Astrocyte of the spinal cord (primary cell): Measurements from ENCODE around the gene AUTS2.

ENCODE experiments used
- DNase-seq: peaks from one replicate; pipeline ENCODE4 v3.0.0; 2011; ENCODE audit warnings: low read depth, low spot score
- H3K4me3 ChIP-seq: 2 replicates; pipeline ENCODE4 v1.5.1; 2011; ENCODE audit warnings: low read depth, mild to moderate bottlenecking, low read length, moderate library complexity
- CTCF ChIP-seq: IDR thresholded peaks from 2 replicates; pipeline ENCODE4 v1.5.1; 2012; ENCODE audit warnings: low read depth, mild to moderate bottlenecking, low read length, inconsistent platforms
- in situ Hi-C: cut with HindIII; loops from 2 replicates; pipeline ENCODE4 v1.10.0; 2017; ENCODE audit warnings: low sequenced_read_pairs

The AUTS2 gene

GRCh38 chr7:70679661-70680060 is 1081.4 kb downstream of the AUTS2 start:
- no peak for DNase-seq

GRCh38 chr7:70680306-70680705 is 1082.0 kb downstream of the AUTS2 start:
- H3K4me3 ChIP-seq, result no peak overlapping the region
- no peak for DNase-seq
- in situ Hi-C loops, result no loop called here
- no peak for TF ChIP-seq CTCF

More at GRCh38 chr7:70679661-70680060, 1081.4 kb downstream of the AUTS2 start:
- no peak overlapping the region for H3K4me3 ChIP-seq
- TF ChIP-seq CTCF, result no peak
- in situ Hi-C loops, result no loop called here

GRCh38 chr7:70680743-70681468 is 1082.6 kb downstream of the AUTS2 start:
- no peak for DNase-seq
- no peak for TF ChIP-seq CTCF
- H3K4me3 ChIP-seq, result no peak overlapping the region
- in situ Hi-C loops, result no loop called here

DNA sequence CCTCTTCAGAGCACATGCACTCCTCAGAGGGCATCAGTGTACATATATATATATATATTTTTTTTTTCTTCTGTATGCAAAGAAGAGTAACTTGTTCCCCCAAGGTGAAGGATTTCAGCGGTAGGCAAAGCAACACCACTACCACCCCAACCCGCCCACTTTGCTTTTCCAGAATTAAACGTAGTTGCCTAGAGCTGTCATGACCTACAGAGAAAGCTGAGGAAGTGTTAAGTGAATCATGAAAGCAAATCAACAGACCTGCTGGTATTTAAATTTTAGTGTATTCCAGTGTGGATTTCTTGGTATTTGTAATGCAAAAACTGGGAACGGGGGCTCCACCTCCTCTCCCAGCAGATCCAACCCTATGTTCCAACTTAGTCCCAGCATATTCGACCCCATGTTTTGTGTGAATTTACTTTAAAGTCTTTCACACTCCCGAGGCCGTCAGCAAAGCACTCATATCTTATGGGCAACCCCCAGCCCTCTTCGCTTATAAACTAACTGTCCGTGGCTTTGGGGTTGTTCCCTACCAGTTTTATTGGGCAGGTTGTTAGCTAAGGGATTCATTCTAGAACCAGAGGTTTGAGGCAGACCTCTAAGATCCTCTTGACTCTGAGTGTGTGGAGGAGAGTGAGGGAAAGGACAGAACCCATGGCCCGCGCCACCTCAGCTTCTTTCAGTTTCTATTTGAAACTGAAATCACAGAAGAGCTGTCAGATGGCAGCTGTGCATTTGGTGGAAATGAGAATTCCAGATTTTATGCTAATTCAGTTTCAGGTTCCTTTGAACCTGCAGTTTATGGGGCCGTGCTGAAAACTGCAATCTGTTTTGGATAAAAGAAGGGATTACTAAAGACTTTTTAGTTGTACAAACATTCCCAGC is 1083.4 kb downstream of the AUTS2 start:
- no peak for DNase-seq
- in situ Hi-C loops, result no loop called here
- H3K4me3 ChIP-seq, result no peak overlapping the region
- TF ChIP-seq CTCF, result no peak

- in situ Hi-C loops, result no loop called here
- no peak overlapping the region for H3K4me3 ChIP-seq
- TF ChIP-seq CTCF, result no peak
- no peak for DNase-seq
Observed at GRCh38 chr7:70684173-70684572, 1085.9 kb downstream of the AUTS2 start.

DNA sequence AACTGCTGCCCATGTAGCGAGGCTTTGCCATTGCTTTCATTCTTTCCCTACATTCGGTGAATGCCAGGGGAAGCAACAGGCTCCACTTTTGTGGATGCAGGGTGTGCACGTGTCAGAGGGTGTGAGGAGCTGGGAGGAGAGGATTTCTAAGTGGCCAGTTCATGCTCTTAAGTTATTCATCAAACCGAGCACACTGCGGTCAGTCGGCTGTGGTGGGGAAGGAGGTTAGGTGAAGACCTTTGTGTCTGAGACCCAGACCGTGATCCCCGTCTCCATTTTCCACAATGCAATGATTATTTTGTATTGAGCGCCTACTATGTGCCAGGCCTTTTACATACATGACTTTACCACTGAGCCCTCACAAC is 1095.0 kb downstream of the AUTS2 start:
- in situ Hi-C loops, result no loop called here
- H3K4me3 ChIP-seq, result peak overlapping the region; percentile 93
- TF ChIP-seq CTCF, result no peak
- DNase-seq, result peak; percentile 34
